ENCODE data around the gene CLECL1. TPM values are rescaled to one million over a fixed set of nuclear protein-coding genes. Genes with fewer than 3 reads are reported as not detected.

The CLECL1 gene
- total RNA-seq, 1 donor from 2014 or later = not detected

GRCh38 chr12:9749640-9750039 lies 16.7 kb upstream of the CLECL1 start:
- H3K27ac ChIP-seq (ENCODE audit: low read depth, low read length) = no peak overlapping the region
- FAIRE-seq = no peak
- H3K4me3 ChIP-seq (ENCODE audit: insufficient read depth, low read depth, low read length) = no peak overlapping the region
- no peak overlapping the region for H3K4me3 Mint-ChIP-seq (ENCODE audit: unreplicated experiment)
- no peak for DNase-seq (ENCODE audit: low read depth)
- no peaks in the 10 kb centered on the region for H3K27me3 Mint-ChIP-seq (ENCODE audit: low read depth, unreplicated experiment)
- no peaks in the 10 kb centered on the region for H3K36me3 Mint-ChIP-seq (ENCODE audit: low read depth, unreplicated experiment)
- no peak overlapping the region for H3K27ac Mint-ChIP-seq (ENCODE audit: unreplicated experiment)
- peaks cover 2% of the 10 kb centered on the region for H3K4me1 Mint-ChIP-seq (ENCODE audit: low read depth, unreplicated experiment)
- H3K9me3 Mint-ChIP-seq (ENCODE audit: unreplicated experiment) = no peaks in the 10 kb centered on the region
- no peak overlapping the region for H3K4me2 ChIP-seq (ENCODE audit: low read length)
- TF ChIP-seq EZH2 (IDR thresholded peaks at IDR 0.05; ENCODE audit: insufficient read depth, low read length) = no peak
- TF ChIP-seq CTCF (IDR thresholded peaks at IDR 0.05; ENCODE audit: insufficient read depth, low read depth, low read length) = no peak
- no peaks in the 10 kb centered on the region for H3K27me3 ChIP-seq (ENCODE audit: insufficient read depth, low read length)
- no peaks in the 10 kb centered on the region for H3K4me1 ChIP-seq (ENCODE audit: insufficient read depth, low read length)
- no peak overlapping the region for H3K9ac ChIP-seq (ENCODE audit: low read length)
- H2AFZ ChIP-seq (ENCODE audit: low read depth, low read length) = no peak overlapping the region
- H3K9me3 ChIP-seq (ENCODE audit: insufficient read depth, low read depth, low read length) = no peaks in the 10 kb centered on the region
- H3K36me3 ChIP-seq (ENCODE audit: insufficient read depth, low read length) = no peaks in the 10 kb centered on the region
- no peaks in the 10 kb centered on the region for H4K20me1 ChIP-seq (ENCODE audit: insufficient read depth, low read length)
- H3K79me2 ChIP-seq (ENCODE audit: insufficient read depth, low read length) = no peaks in the 10 kb centered on the region

- H3K36me3 ChIP-seq (ENCODE audit: insufficient read depth, low read length) = no peaks in the 10 kb centered on the region
- Mint-ChIP-seq H3K4me3 (ENCODE audit: unreplicated experiment) (no peak overlapping the region), H3K4me1 (ENCODE audit: low read depth, unreplicated experiment) (peaks cover 2% of the 10 kb centered on the region), H3K36me3 (ENCODE audit: low read depth, unreplicated experiment) (no peaks in the 10 kb centered on the region), H3K27ac (ENCODE audit: unreplicated experiment) (no peak overlapping the region), H3K27me3 (ENCODE audit: low read depth, unreplicated experiment) (no peaks in the 10 kb centered on the region), H3K9me3 (ENCODE audit: unreplicated experiment) (no peaks in the 10 kb centered on the region)
- H2AFZ ChIP-seq (ENCODE audit: low read depth, low read length) = no peak overlapping the region
- peaks cover 2% of the 10 kb centered on the region for H3K27me3 ChIP-seq (ENCODE audit: insufficient read depth, low read length)
- H3K9ac ChIP-seq (ENCODE audit: low read length) = no peak overlapping the region
- TF ChIP-seq CTCF (IDR thresholded peaks at IDR 0.05; ENCODE audit: insufficient read depth, low read depth, low read length) = no peak
- no peak for TF ChIP-seq EZH2 (IDR thresholded peaks at IDR 0.05; ENCODE audit: insufficient read depth, low read length)
- H3K79me2 ChIP-seq (ENCODE audit: insufficient read depth, low read length) = no peaks in the 10 kb centered on the region
- H3K4me1 ChIP-seq (ENCODE audit: insufficient read depth, low read length) = no peaks in the 10 kb centered on the region
- H3K4me3 ChIP-seq (ENCODE audit: insufficient read depth, low read depth, low read length) = no peak overlapping the region
- no peak overlapping the region for H3K4me2 ChIP-seq (ENCODE audit: low read length)
- H4K20me1 ChIP-seq (ENCODE audit: insufficient read depth, low read length) = no peaks in the 10 kb centered on the region
- FAIRE-seq (no peak), DNase-seq (ENCODE audit: low read depth) (no peak)
- no peak overlapping the region for H3K27ac ChIP-seq (ENCODE audit: low read depth, low read length)
- no peaks in the 10 kb centered on the region for H3K9me3 ChIP-seq (ENCODE audit: insufficient read depth, low read depth, low read length)
These were observed 12.3 kb upstream of the CLECL1 start for GRCh38 chr12:9745199-9745598.

- no peaks in the 10 kb centered on the region for H3K36me3 Mint-ChIP-seq (ENCODE audit: low read depth, unreplicated experiment)
- Histone ChIP-seq H3K4me2 (ENCODE audit: low read length) (no peak overlapping the region), H3K4me3 (ENCODE audit: insufficient read depth, low read depth, low read length) (no peak overlapping the region), H3K27me3 (ENCODE audit: insufficient read depth, low read length) (peaks cover 2% of the 10 kb centered on the region), H3K9ac (ENCODE audit: low read length) (no peak overlapping the region), H3K4me1 (ENCODE audit: insufficient read depth, low read length) (no peaks in the 10 kb centered on the region), H3K9me3 (ENCODE audit: insufficient read depth, low read depth, low read length) (no peaks in the 10 kb centered on the region), H3K79me2 (ENCODE audit: insufficient read depth, low read length) (no peaks in the 10 kb centered on the region), H3K27ac (ENCODE audit: low read depth, low read length) (no peak overlapping the region), H4K20me1 (ENCODE audit: insufficient read depth, low read length) (no peaks in the 10 kb centered on the region), H2AFZ (ENCODE audit: low read depth, low read length) (no peak overlapping the region), H3K36me3 (ENCODE audit: insufficient read depth, low read length) (no peaks in the 10 kb centered on the region)
- no peaks in the 10 kb centered on the region for H3K27me3 Mint-ChIP-seq (ENCODE audit: low read depth, unreplicated experiment)
- H3K27ac Mint-ChIP-seq (ENCODE audit: unreplicated experiment) = no peak overlapping the region
- no peak for FAIRE-seq
- no peaks in the 10 kb centered on the region for H3K9me3 Mint-ChIP-seq (ENCODE audit: unreplicated experiment)
- no peak for DNase-seq (ENCODE audit: low read depth)
- H3K4me1 Mint-ChIP-seq (ENCODE audit: low read depth, unreplicated experiment) = peaks cover 2% of the 10 kb centered on the region
- H3K4me3 Mint-ChIP-seq (ENCODE audit: unreplicated experiment) = no peak overlapping the region
- TF ChIP-seq EZH2 (IDR thresholded peaks at IDR 0.05; ENCODE audit: insufficient read depth, low read length) (no peak), CTCF (IDR thresholded peaks at IDR 0.05; ENCODE audit: insufficient read depth, low read depth, low read length) (no peak)
These were observed 9.8 kb upstream of the CLECL1 start for GRCh38 chr12:9742661-9743060.

Data from astrocyte (in vitro differentiated cells and primary cell).